Measurements from ENCODE around the gene FOXP1. TPM values are rescaled to one million over a fixed set of nuclear protein-coding genes. Genes with fewer than 3 reads are reported as not detected.

The FOXP1 gene
- total and polyA plus RNA-seq, 2 of the 8 experiments (the other 6 are each of a cell fraction or from before 2014, with no cell fraction given), result 13.9 to 25.4 TPM

GRCh38 chr3:71277341-71277740 is 306.2 kb downstream of the FOXP1 start (continued):
- TF ChIP-seq CHD7 (IDR thresholded peaks at IDR 0.05; ENCODE audit: insufficient replicate concordance, low read length) (no peak), SAP30 (IDR thresholded peaks at IDR 0.05; ENCODE audit: insufficient read depth, insufficient replicate concordance, low read length) (no peak), FOSL1 (IDR thresholded peaks at IDR 0.05; ENCODE audit: insufficient read depth, low read depth, low read length) (no peak)

Measured in H1 (cell line).